Peyer's patch (tissue), 4 donors: ENCODE data around the gene MMAB. TPM values are rescaled to one million over a fixed set of nuclear protein-coding genes. Genes with fewer than 3 reads are reported as not detected.

Experiments used
- DNase-seq, 3 donors: peaks; one replicate each; pipeline ENCODE4 v3.0.0-alpha.2; 2017 to 2019
- H3K27ac ChIP-seq, 4 donors: fragments of 200-600 bp; sonication (generic); one replicate each; pipeline ENCODE4 v1.5.1; 2016 to 2019
- H3K27me3 ChIP-seq, 2 donors: fragments of 200-600 bp; sonication (generic); one replicate each; pipeline ENCODE4 v1.5.1; 2019
- H3K36me3 ChIP-seq, 3 donors: fragments of 200-600 bp; sonication (generic); one replicate each; pipeline ENCODE4 v1.5.1; 2016 to 2019
- H3K4me1 ChIP-seq, 4 donors: fragments of 200-600 bp; sonication (generic); one replicate each; pipeline ENCODE4 v1.5.1; 2016 to 2019
- H3K4me3 ChIP-seq, 4 donors: fragments of 200-600 bp; sonication (generic); 1 replicate in 3 of 4; 2 replicates in 1 of 4; pipeline ENCODE4 v1.5.1; 2016 to 2019; ENCODE audit warnings: mild to moderate bottlenecking in 1 of 4
- H3K9me3 ChIP-seq, 4 donors: fragments of 200-600 bp; sonication (generic); one replicate each; pipeline ENCODE4 v1.5.1; 2016 to 2019; ENCODE audit warnings: mild to moderate bottlenecking in 1 of 4
- POLR2A ChIP-seq, 2 donors: fragments of 450-650 bp; IDR thresholded peaks; one replicate each; pipeline ENCODE4 v1.5.1; 2017; ENCODE audit warnings: antibody characterized with exemption in 2 of 2, mild to moderate bottlenecking in 2 of 2, moderate library complexity in 2 of 2
- total RNA-seq, 4 donors: library from RNA; depleted of rRNA; stranded (reverse); fragments of >200 nt; gene quantifications; one replicate each; pipeline ENCODE4 v1.1.0, GENCODE V29; 2016
- TF ChIP-seq, protein P1 (sequence below), 6 experiments: fragments of 450-650 bp in 4 of 6; fragments of 200-600 bp in 2 of 6; sonication (generic) in 1 of 6; IDR thresholded peaks; one replicate each; pipeline ENCODE4 v1.5.1; 2017 to 2019; ENCODE audit warnings: antibody characterized with exemption in 6 of 6, mild to moderate bottlenecking in 3 of 6, moderate library complexity in 1 of 6

MMAB gene
- total RNA-seq, 4 donors from 2014 or later = 30.8 to 41.4 (median 32.1) TPM

- TF ChIP-seq POLR2A (IDR thresholded peaks at IDR 0.05) = no peak
- TF ChIP-seq, protein P1, sequence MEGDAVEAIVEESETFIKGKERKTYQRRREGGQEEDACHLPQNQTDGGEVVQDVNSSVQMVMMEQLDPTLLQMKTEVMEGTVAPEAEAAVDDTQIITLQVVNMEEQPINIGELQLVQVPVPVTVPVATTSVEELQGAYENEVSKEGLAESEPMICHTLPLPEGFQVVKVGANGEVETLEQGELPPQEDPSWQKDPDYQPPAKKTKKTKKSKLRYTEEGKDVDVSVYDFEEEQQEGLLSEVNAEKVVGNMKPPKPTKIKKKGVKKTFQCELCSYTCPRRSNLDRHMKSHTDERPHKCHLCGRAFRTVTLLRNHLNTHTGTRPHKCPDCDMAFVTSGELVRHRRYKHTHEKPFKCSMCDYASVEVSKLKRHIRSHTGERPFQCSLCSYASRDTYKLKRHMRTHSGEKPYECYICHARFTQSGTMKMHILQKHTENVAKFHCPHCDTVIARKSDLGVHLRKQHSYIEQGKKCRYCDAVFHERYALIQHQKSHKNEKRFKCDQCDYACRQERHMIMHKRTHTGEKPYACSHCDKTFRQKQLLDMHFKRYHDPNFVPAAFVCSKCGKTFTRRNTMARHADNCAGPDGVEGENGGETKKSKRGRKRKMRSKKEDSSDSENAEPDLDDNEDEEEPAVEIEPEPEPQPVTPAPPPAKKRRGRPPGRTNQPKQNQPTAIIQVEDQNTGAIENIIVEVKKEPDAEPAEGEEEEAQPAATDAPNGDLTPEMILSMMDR (IDR thresholded peaks at IDR 0.05) = no peak
- no peaks in the 10 kb centered on the region for H3K27me3 ChIP-seq
- no peak for DNase-seq
- peaks cover 0 to 77% (median 0%) of the 10 kb centered on the region in 3 donors for H3K36me3 ChIP-seq
- no peak overlapping the region for H3K4me3 ChIP-seq
- H3K27ac ChIP-seq = no peak overlapping the region
- H3K9me3 ChIP-seq = no peaks in the 10 kb centered on the region
- no peaks in the 10 kb centered on the region for H3K4me1 ChIP-seq
Measured at GRCh38 chr12:109581856-109582255, 8.6 kb upstream of the MMAB start.

DNA sequence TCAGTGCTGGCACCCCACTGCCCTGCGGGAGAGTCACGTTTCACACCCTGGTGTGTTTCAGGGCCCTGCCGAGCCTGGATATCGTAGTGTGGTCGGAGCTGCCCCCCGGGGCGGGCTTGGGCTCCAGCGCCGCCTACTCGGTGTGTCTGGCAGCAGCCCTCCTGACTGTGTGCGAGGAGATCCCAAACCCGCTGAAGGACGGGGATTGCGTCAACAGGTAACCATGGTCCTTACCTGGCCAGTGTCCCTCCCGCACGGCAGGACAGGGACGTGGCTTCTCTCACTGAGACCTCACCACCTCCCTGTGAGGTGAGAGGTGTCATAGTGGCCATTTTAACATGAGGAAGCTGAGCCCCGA lies 8.0 kb upstream of the MMAB start:
- Histone ChIP-seq H3K27me3 (no peaks in the 10 kb centered on the region), H3K4me1 (no peaks in the 10 kb centered on the region), H3K36me3 (peaks cover 0 to 77% (median 0%) of the 10 kb centered on the region in 3 donors), H3K9me3 (no peaks in the 10 kb centered on the region), H3K4me3 (no peak overlapping the region), H3K27ac (no peak overlapping the region)
- DNase-seq = no peak
- no peak for TF ChIP-seq POLR2A (IDR thresholded peaks at IDR 0.05)
- TF ChIP-seq, protein P1 (IDR thresholded peaks at IDR 0.05) = no peak

GRCh38 chr12:109580684-109581333 lies 7.5 kb upstream of the MMAB start:
- DNase-seq = no peak
- Histone ChIP-seq H3K4me1 (no peaks in the 10 kb centered on the region), H3K4me3 (no peak overlapping the region), H3K27ac (no peak overlapping the region), H3K27me3 (no peaks in the 10 kb centered on the region), H3K36me3 (peaks cover 0 to 80% (median 0%) of the 10 kb centered on the region in 3 donors), H3K9me3 (no peaks in the 10 kb centered on the region)
- TF ChIP-seq, protein P1 (IDR thresholded peaks at IDR 0.05) = no peak
- TF ChIP-seq POLR2A (IDR thresholded peaks at IDR 0.05) = no peak

DNA sequence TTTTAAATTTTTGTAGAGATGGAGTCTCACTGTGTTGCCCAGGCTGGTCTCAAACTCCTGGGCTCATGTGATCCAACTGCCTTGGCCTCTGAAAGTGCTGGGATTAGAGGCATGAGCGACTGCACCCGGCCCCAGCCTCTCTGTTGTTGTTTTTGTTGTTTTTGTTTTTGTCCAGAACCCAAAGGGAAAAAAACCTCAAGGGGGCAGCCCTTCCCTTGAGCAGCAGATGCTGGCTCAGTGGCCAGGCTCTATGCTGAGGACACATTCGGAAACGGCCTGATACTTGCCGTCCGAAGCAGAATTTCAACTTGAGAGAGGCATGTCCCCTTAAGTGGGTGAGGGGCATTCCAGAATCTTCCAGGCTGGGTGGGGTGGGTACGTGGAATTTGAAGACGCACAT lies 7.0 kb upstream of the MMAB start:
- Histone ChIP-seq H3K27me3 (no peaks in the 10 kb centered on the region), H3K4me1 (no peaks in the 10 kb centered on the region), H3K36me3 (peaks cover 0 to 81% (median 0%) of the 10 kb centered on the region in 3 donors), H3K9me3 (no peaks in the 10 kb centered on the region), H3K27ac (no peak overlapping the region), H3K4me3 (no peak overlapping the region)
- no peak for DNase-seq
- TF ChIP-seq, protein P1 (IDR thresholded peaks at IDR 0.05) = no peak
- no peak for TF ChIP-seq POLR2A (IDR thresholded peaks at IDR 0.05)

DNA sequence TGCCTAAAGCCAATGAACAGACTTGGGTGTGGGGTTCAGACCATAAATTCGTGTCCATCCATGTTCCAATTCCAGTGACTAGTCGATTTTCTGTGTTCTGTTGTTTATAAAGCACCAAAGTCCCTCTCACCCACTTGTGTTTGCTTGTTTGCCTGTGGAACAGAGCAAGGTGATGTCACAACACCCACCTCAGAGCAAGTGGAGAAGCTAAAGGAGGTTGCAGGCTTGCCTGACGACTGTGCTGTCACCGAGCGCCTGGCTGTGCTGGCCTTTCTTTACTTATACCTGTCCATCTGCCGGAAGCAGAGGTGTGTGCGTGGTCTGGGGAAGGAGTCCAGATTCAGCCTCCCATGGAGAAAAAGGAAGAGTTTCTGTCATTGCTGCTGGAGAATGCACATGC lies 6.3 kb upstream of the MMAB start:
- Histone ChIP-seq H3K4me1 (peaks cover 0 to 2% (median 0%) of the 10 kb centered on the region in 4 donors), H3K27me3 (no peaks in the 10 kb centered on the region), H3K27ac (no peak overlapping the region), H3K4me3 (no peak overlapping the region), H3K36me3 (peaks cover 0 to 80% (median 0%) of the 10 kb centered on the region in 3 donors), H3K9me3 (no peaks in the 10 kb centered on the region)
- DNase-seq = no peak
- TF ChIP-seq, protein P1 (IDR thresholded peaks at IDR 0.05) = no peak
- TF ChIP-seq POLR2A (IDR thresholded peaks at IDR 0.05) = no peak
